PC-9 (cell line): ENCODE results near the gene VEZT.

Experiments
- EZH2 ChIP-seq: fragments of 200-600 bp; sonication (generic); IDR thresholded peaks from 2 replicates; pipeline ENCODE4 v1.8.0; 2017; ENCODE audit warnings: antibody characterized with exemption, low read depth
- TF ChIP-seq, protein P1 (sequence below): fragments of 200-600 bp; sonication (generic); conservative IDR thresholded peaks from 2 replicates; pipeline ENCODE4 v1.6.1; 2017; ENCODE audit warnings: mixed run types, antibody characterized with exemption, mild to moderate bottlenecking, moderate library complexity

- TF ChIP-seq, protein P1, sequence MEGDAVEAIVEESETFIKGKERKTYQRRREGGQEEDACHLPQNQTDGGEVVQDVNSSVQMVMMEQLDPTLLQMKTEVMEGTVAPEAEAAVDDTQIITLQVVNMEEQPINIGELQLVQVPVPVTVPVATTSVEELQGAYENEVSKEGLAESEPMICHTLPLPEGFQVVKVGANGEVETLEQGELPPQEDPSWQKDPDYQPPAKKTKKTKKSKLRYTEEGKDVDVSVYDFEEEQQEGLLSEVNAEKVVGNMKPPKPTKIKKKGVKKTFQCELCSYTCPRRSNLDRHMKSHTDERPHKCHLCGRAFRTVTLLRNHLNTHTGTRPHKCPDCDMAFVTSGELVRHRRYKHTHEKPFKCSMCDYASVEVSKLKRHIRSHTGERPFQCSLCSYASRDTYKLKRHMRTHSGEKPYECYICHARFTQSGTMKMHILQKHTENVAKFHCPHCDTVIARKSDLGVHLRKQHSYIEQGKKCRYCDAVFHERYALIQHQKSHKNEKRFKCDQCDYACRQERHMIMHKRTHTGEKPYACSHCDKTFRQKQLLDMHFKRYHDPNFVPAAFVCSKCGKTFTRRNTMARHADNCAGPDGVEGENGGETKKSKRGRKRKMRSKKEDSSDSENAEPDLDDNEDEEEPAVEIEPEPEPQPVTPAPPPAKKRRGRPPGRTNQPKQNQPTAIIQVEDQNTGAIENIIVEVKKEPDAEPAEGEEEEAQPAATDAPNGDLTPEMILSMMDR: no peak
- no peak for TF ChIP-seq EZH2
Observed at GRCh38 chr12:95230313-95230712, 12.7 kb downstream of the VEZT start.
